Osteoblast (primary cell): ENCODE measurements around the gene IMPDH1. TPM values are rescaled to one million over a fixed set of nuclear protein-coding genes. Genes with fewer than 3 reads are reported as not detected.

Experiments
- DNase-seq: peaks from one replicate; pipeline ENCODE4 v3.0.0; 2011; ENCODE audit warnings: low spot score, mixed read lengths; ENCODE audit not compliant: insufficient read length; ENCODE audit errors: missing footprints
- H2AFZ ChIP-seq: 2 replicates; pipeline ENCODE4 v1.6.0; 2011; ENCODE audit warnings: mild to moderate bottlenecking, low read length
- H3K27ac ChIP-seq: 2 replicates; pipeline ENCODE4 v1.5.1; 2011; ENCODE audit warnings: mild to moderate bottlenecking, low read depth, low read length, moderate library complexity
- H3K27me3 ChIP-seq: 2 replicates; pipeline ENCODE4 v1.6.0; 2012; ENCODE audit warnings: mild to moderate bottlenecking, control low read depth, inconsistent platforms, low read length, moderate library complexity; ENCODE audit not compliant: insufficient read depth
- H3K36me3 ChIP-seq: 2 replicates; pipeline ENCODE4 v1.5.1; 2011; ENCODE audit warnings: mild to moderate bottlenecking, low read length, control low read depth, moderate library complexity; ENCODE audit not compliant: insufficient read depth
- H3K4me1 ChIP-seq: 2 replicates; pipeline ENCODE4 v1.5.1; 2011; ENCODE audit warnings: mild to moderate bottlenecking, low read length, control low read depth, moderate library complexity; ENCODE audit not compliant: insufficient read depth
- H3K4me2 ChIP-seq: 2 replicates; pipeline ENCODE4 v1.6.0; 2011; ENCODE audit warnings: mild to moderate bottlenecking, low read length; ENCODE audit not compliant: insufficient read depth
- H3K4me3 ChIP-seq: fragments of 200-600 bp; sonication (generic); 3 replicates; pipeline ENCODE4 v1.5.1; 2012; ENCODE audit warnings: mild to moderate bottlenecking, low read length, inconsistent platforms; ENCODE audit not compliant: insufficient read depth
- H3K79me2 ChIP-seq: 2 replicates; pipeline ENCODE4 v1.6.0; 2012; ENCODE audit warnings: mild to moderate bottlenecking, low read length, control low read depth, inconsistent platforms; ENCODE audit not compliant: insufficient read depth
- H3K9me3 ChIP-seq: 2 replicates; pipeline ENCODE4 v1.5.1; 2011; ENCODE audit warnings: low read depth, low read length, control low read depth
- H4K20me1 ChIP-seq: 2 replicates; pipeline ENCODE4 v1.6.0; 2012; ENCODE audit warnings: mild to moderate bottlenecking, low read length, control low read depth; ENCODE audit not compliant: insufficient read depth
- CTCF ChIP-seq: IDR thresholded peaks from 2 replicates; pipeline ENCODE4 v1.5.1; 2011; ENCODE audit warnings: mild to moderate bottlenecking, low read depth, low read length, moderate library complexity; ENCODE audit errors: extremely low read depth
- total RNA-seq: library from RNA; depleted of rRNA; stranded (reverse); fragments of >200 nt; gene quantifications from 2 replicates; pipeline ENCODE4 v1.2.3, GENCODE V29; 2012

Gene IMPDH1
- total RNA-seq, 1 donor: 35.8 TPM

GRCh38 chr7:128456255-128456725 is 46.5 kb upstream of the IMPDH1 start:
- peak overlapping the region; percentile 97 for H3K4me3 ChIP-seq
- H3K27ac ChIP-seq: peak overlapping the region; percentile 96
- no peak for TF ChIP-seq CTCF
- peak overlapping the region; percentile 99 for H3K4me2 ChIP-seq
- peaks cover 27% of the 10 kb centered on the region for H4K20me1 ChIP-seq
- peak overlapping the region; percentile 90 for H2AFZ ChIP-seq
- H3K79me2 ChIP-seq: peaks cover 34% of the 10 kb centered on the region
- DNase-seq: no peak
- H3K9me3 ChIP-seq: no peaks in the 10 kb centered on the region
- H3K27me3 ChIP-seq: no peaks in the 10 kb centered on the region
- peaks cover 35% of the 10 kb centered on the region for H3K4me1 ChIP-seq
- H3K36me3 ChIP-seq: peaks cover 7% of the 10 kb centered on the region

DNA sequence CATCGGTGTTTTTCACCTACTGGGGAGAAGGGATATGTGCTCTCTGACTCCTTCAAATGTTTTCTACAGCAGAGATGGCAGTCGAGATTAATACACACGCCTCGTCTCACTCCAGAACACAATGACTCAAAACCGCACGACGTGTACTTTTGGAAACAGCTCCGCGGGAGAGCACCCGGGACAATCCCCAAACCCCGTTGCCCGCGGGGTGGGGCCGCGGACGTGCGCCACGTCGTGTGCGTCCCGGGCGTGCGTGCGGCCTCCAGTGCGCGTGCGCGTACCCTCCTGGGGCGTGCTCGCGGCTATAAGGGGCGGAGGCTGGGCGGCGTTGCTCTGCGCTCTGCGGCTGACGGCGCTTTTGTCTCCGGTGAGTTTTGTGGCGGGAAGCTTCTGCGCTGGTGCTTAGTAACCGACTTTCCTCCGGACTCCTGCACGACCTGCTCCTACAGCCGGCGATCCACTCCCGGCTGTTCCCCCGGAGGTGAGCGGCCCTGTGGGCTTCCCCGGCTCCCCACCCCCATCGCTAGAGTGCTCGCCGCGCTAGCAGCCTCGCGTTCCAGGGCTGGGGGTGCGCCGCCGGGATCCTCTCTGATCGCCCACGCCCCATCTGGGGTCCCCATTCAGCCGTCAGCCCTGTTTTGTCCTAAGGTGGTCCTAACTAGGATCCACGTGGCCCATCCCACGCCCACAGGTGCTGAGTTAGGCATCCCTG is 45.9 kb upstream of the IMPDH1 start, which contains the start of gene HILPDA:
HILPDA (plus strand) TSS at position 336 of the 712 bp plus-strand sequence. CDS start 1,391 bp downstream, outside the sequence.
- Histone ChIP-seq H3K4me1 (peaks cover 35% of the 10 kb centered on the region), H3K27me3 (no peaks in the 10 kb centered on the region), H3K36me3 (peaks cover 7% of the 10 kb centered on the region), H4K20me1 (peaks cover 25% of the 10 kb centered on the region), H3K79me2 (peaks cover 34% of the 10 kb centered on the region), H3K4me2 (peak within 1 kb of the TSS; percentile 99), H3K4me3 (peak within 1 kb of the TSS; percentile 97), H3K27ac (peak within 1 kb of the TSS; percentile 96), H2AFZ (peak within 1 kb of the TSS; percentile 90), H3K9me3 (no peaks in the 10 kb centered on the region)
- TF ChIP-seq CTCF: no peak
- peak; percentile 97 for DNase-seq

DNA sequence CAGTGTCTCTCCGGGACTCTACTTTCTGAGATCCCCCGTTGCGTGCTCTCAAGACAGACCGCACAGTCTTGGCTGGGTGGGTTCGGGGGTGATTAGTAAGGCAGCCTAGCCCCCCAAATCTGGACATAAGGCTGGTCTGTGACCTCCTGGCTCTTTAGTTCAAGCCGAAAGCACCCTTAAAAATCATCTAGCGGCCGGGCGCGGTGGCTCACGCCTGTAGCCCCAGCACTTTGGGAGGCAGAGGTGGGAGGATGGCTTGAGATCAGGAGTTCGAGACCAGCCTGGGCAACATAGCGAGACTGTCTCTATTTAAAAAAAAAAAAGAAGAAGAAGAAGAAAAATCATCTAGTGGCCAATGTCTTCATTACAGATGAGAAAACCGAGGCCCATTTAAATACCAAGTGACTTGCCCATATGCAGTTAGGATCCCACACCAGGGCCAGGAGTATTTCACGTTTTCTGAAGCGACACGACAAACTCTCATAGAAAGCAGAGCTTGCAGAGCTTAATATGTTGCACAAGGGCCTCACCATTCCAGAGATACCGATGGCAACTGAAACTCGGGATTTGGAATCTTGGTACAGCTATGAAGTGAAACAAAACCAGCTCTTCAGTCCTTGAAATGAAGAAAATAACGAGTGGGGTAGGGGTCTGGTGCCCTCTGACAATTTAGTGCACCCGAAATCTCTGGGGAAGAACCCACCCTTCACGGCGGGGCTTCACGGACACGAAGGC is 45.2 kb upstream of the IMPDH1 start:
- TF ChIP-seq CTCF: no peak
- Histone ChIP-seq H3K4me2 (peak overlapping the region; percentile 99), H3K27me3 (no peaks in the 10 kb centered on the region), H4K20me1 (peaks cover 24% of the 10 kb centered on the region), H3K27ac (peak overlapping the region; percentile 96), H3K79me2 (peaks cover 33% of the 10 kb centered on the region), H3K9me3 (no peaks in the 10 kb centered on the region), H3K4me1 (peaks cover 35% of the 10 kb centered on the region), H2AFZ (peak overlapping the region; percentile 89), H3K36me3 (peaks cover 7% of the 10 kb centered on the region), H3K4me3 (peak overlapping the region; percentile 97)
- peak; percentile 85 for DNase-seq
